ENCODE results near the gene KRT14. TPM values are rescaled to one million over a fixed set of nuclear protein-coding genes. Genes with fewer than 3 reads are reported as not detected.

KRT14 gene
- total RNA-seq, 2 experiments from 2014 or later: 0.82 TPM; not detected in 1

DNA sequence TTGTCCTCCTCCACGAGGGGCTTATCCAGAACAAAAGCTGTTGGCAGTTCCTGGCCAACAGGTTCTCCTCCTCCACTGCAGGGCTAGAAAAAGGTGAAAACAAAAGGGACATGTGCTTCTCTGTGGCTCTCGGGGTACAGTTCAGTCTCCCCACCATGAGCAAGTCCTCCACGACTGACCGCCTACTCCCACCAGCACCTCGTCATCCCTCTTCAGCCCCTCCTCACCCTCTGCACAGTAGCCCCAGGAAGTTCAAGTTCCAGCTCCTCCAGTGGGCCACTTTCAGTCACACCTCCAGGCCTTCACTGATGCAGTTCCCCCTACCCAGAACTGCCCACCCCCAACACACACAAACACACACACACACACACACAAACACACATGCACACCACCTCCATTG lies 34.2 kb downstream of the KRT14 start:
- CTCF ChIA-PET (ENCODE audit: unreplicated experiment): no interaction called here
- intact Hi-C loops (cut with micrococcal nuclease; ENCODE audit: unreplicated experiment): no loop called here
- no peaks in the 10 kb centered on the region for H3K9me2 ChIP-seq (ENCODE audit: insufficient read depth, low read length)
- no peaks in the 10 kb centered on the region for H4K20me1 ChIP-seq (ENCODE audit: insufficient read depth, low read length)
- no peaks in the 10 kb centered on the region for H3K36me3 ChIP-seq (ENCODE audit: insufficient read depth, low read length)
- H2AFZ ChIP-seq (ENCODE audit: low read length): no peak overlapping the region
- no peak for DNase-seq (ENCODE audit: low spot score)
- H3K9me3 ChIP-seq (ENCODE audit: low read length): no peaks in the 10 kb centered on the region
- no peak overlapping the region for H3K4me2 ChIP-seq (ENCODE audit: low read length)
- no peak overlapping the region for H3K27ac ChIP-seq (ENCODE audit: low read depth, low read length, poor library complexity, severe bottlenecking)
- no peaks in the 10 kb centered on the region for H3K4me1 ChIP-seq (ENCODE audit: insufficient read depth, low read length, poor library complexity, severe bottlenecking)
- no peaks in the 10 kb centered on the region for H3K79me2 ChIP-seq (ENCODE audit: insufficient read depth, low read depth, low read length)
- POLR2A ChIA-PET: no interaction called here
- H3K4me3 ChIP-seq (ENCODE audit: low read depth, low read length, poor library complexity, severe bottlenecking): no peak overlapping the region
- no peak for TF ChIP-seq EZH2phosphoT487 (IDR thresholded peaks at IDR 0.05; ENCODE audit: borderline replicate concordance, low read depth, low read length)
- TF ChIP-seq, protein P1, sequence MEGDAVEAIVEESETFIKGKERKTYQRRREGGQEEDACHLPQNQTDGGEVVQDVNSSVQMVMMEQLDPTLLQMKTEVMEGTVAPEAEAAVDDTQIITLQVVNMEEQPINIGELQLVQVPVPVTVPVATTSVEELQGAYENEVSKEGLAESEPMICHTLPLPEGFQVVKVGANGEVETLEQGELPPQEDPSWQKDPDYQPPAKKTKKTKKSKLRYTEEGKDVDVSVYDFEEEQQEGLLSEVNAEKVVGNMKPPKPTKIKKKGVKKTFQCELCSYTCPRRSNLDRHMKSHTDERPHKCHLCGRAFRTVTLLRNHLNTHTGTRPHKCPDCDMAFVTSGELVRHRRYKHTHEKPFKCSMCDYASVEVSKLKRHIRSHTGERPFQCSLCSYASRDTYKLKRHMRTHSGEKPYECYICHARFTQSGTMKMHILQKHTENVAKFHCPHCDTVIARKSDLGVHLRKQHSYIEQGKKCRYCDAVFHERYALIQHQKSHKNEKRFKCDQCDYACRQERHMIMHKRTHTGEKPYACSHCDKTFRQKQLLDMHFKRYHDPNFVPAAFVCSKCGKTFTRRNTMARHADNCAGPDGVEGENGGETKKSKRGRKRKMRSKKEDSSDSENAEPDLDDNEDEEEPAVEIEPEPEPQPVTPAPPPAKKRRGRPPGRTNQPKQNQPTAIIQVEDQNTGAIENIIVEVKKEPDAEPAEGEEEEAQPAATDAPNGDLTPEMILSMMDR (conservative IDR thresholded peaks at IDR 0.05; ENCODE audit: low read length): no peak
- no TSS peak for BruUV-seq (replicated peaks)

GRCh38 chr17:41551365-41551764 lies 35.3 kb downstream of the KRT14 start:
- Histone ChIP-seq H3K4me2 (ENCODE audit: low read length) (no peak overlapping the region), H3K79me2 (ENCODE audit: insufficient read depth, low read depth, low read length) (no peaks in the 10 kb centered on the region), H3K36me3 (ENCODE audit: insufficient read depth, low read length) (no peaks in the 10 kb centered on the region), H3K4me1 (ENCODE audit: insufficient read depth, low read length, poor library complexity, severe bottlenecking) (no peaks in the 10 kb centered on the region), H3K9me2 (ENCODE audit: insufficient read depth, low read length) (no peaks in the 10 kb centered on the region), H3K4me3 (ENCODE audit: low read depth, low read length, poor library complexity, severe bottlenecking) (no peak overlapping the region), H3K9me3 (ENCODE audit: low read length) (no peaks in the 10 kb centered on the region), H4K20me1 (ENCODE audit: insufficient read depth, low read length) (no peaks in the 10 kb centered on the region), H3K27ac (ENCODE audit: low read depth, low read length, poor library complexity, severe bottlenecking) (no peak overlapping the region), H2AFZ (ENCODE audit: low read length) (no peak overlapping the region)
- ChIA-PET CTCF (ENCODE audit: unreplicated experiment) (no interaction called here), POLR2A (no interaction called here)
- intact Hi-C loops (cut with micrococcal nuclease; ENCODE audit: unreplicated experiment): no loop called here
- TF ChIP-seq EZH2phosphoT487 (IDR thresholded peaks at IDR 0.05; ENCODE audit: borderline replicate concordance, low read depth, low read length): no peak
- DNase-seq (ENCODE audit: low spot score): no peak
- no TSS peak for BruUV-seq (replicated peaks)

GRCh38 chr17:41549596-41550039 lies 37.1 kb downstream of the KRT14 start:
- no peak overlapping the region for H2AFZ ChIP-seq (ENCODE audit: low read length)
- no peaks in the 10 kb centered on the region for H3K9me3 ChIP-seq (ENCODE audit: low read length)
- intact Hi-C loops (cut with micrococcal nuclease; ENCODE audit: unreplicated experiment): loop anchor here (1.0 to 2.0 kb wide), 3 partner anchors 99 to 641 kb away; no protein-coding TSS in a partner anchor
- ChIA-PET CTCF (ENCODE audit: unreplicated experiment) (interaction anchor here (0.7 to 2.4 kb wide), 4 partner anchors 9 to 321 kb away, joined by 3 to 9 read pairs (median 4); no protein-coding TSS in a partner anchor), POLR2A (interaction anchor here (0.6 to 0.7 kb wide), 2 partner anchors 99 to 698 kb away, joined by 5 to 6 read pairs; no protein-coding TSS in a partner anchor)
- H3K27ac ChIP-seq (ENCODE audit: low read depth, low read length, poor library complexity, severe bottlenecking): no peak overlapping the region
- H3K36me3 ChIP-seq (ENCODE audit: insufficient read depth, low read length): no peaks in the 10 kb centered on the region
- H3K4me3 ChIP-seq (ENCODE audit: low read depth, low read length, poor library complexity, severe bottlenecking): no peak overlapping the region
- H3K4me2 ChIP-seq (ENCODE audit: low read length): no peak overlapping the region
- no TSS peak for BruUV-seq (replicated peaks)
- H3K4me1 ChIP-seq (ENCODE audit: insufficient read depth, low read length, poor library complexity, severe bottlenecking): no peaks in the 10 kb centered on the region
- no peak for DNase-seq (ENCODE audit: low spot score)
- no peaks in the 10 kb centered on the region for H4K20me1 ChIP-seq (ENCODE audit: insufficient read depth, low read length)
- TF ChIP-seq, protein P1 (conservative IDR thresholded peaks at IDR 0.05; ENCODE audit: low read length): no peak; the same call in 1 of the 2 replicates
- TF ChIP-seq EZH2phosphoT487 (IDR thresholded peaks at IDR 0.05; ENCODE audit: borderline replicate concordance, low read depth, low read length): no peak
- H3K9me2 ChIP-seq (ENCODE audit: insufficient read depth, low read length): no peaks in the 10 kb centered on the region
- H3K79me2 ChIP-seq (ENCODE audit: insufficient read depth, low read depth, low read length): no peaks in the 10 kb centered on the region
